Measurements from ENCODE around the gene STK32C.

Gene STK32C

GRCh38 chr10:132309471-132309865 lies 1.7 kb upstream of the STK32C start:
- H3K27ac ChIP-seq (ENCODE audit: low read length), result no peak overlapping the region
- peaks cover 14% of the 10 kb centered on the region; the same call in 1 of the 2 replicates for H3K27me3 ChIP-seq (ENCODE audit: control insufficient read depth, insufficient read depth, low read length)
- peaks cover 2% of the 10 kb centered on the region; the same call in 1 of the 2 replicates for H3K9me3 ChIP-seq (ENCODE audit: control insufficient read depth, insufficient read depth, low read length)
- no peak for DNase-seq (ENCODE audit: low read depth, low spot score)
- WGBS (ENCODE audit: insufficient coverage, insufficient read length), result no CpG with 5 or more reads among the region's 12 CpGs
- H3K4me3 ChIP-seq (ENCODE audit: low read length), result no peak overlapping the region
- H3K36me3 ChIP-seq (ENCODE audit: control insufficient read depth, insufficient read depth, low read length), result no peaks in the 10 kb centered on the region
- peaks cover 3% of the 10 kb centered on the region for H3K4me1 ChIP-seq (ENCODE audit: control insufficient read depth, insufficient read depth, low read length)

DNA sequence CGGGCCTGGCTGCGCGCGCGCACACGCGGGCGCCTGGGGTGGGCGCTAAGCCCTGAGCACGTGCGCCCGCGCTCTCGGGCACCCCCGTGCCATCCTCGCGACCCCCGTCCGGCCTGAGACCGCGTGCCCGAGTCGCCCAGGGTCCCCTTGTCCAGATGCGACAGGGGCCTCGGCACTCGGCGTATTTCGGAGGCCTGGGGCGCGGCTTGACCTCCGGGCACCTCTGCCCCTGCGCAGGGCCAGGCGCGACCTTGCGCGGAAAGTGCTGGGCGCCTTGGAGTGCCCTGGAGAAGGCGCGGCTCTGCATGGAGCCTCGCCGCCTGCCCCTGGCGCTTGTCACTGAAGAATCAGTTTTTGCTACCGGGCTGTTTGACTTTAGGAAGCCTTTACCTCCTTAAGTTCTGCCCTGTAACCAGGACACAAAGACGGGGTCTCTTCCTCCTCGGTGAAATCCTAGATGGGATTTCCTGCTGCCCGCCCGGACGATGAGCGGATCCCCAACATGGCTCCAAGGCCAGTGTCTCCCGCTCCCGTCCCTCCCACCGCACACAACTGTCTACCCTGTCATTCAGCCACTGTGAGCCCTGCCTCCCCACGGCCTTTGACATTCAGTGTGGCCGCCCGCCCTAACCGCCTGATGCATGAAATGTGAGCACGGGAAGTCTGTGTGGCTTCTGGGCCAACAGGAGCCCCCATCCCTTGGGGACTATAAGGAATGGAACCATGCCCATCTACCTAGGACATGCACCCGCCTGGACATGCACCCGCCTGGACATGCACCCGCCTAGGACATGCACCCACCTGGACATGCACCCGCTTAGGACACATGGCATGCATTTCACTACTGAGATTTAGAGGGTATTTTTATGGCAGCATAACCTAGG lies 1.1 kb upstream of the STK32C start:
- H3K36me3 ChIP-seq (ENCODE audit: control insufficient read depth, insufficient read depth, low read length), result no peaks in the 10 kb centered on the region
- H3K27ac ChIP-seq (ENCODE audit: low read length), result no peak overlapping the region
- WGBS (ENCODE audit: insufficient coverage, insufficient read length), result no CpG with 5 or more reads among the region's 61 CpGs
- peak overlapping the region; percentile 82; the same call in 1 of the 2 replicates for H3K4me3 ChIP-seq (ENCODE audit: low read length)
- H3K9me3 ChIP-seq (ENCODE audit: control insufficient read depth, insufficient read depth, low read length), result peaks cover 2% of the 10 kb centered on the region; the same call in 1 of the 2 replicates
- H3K27me3 ChIP-seq (ENCODE audit: control insufficient read depth, insufficient read depth, low read length), result peaks cover 14% of the 10 kb centered on the region; the same call in 1 of the 2 replicates
- DNase-seq (ENCODE audit: low read depth, low spot score), result no peak
- peaks cover 3% of the 10 kb centered on the region for H3K4me1 ChIP-seq (ENCODE audit: control insufficient read depth, insufficient read depth, low read length)

DNA sequence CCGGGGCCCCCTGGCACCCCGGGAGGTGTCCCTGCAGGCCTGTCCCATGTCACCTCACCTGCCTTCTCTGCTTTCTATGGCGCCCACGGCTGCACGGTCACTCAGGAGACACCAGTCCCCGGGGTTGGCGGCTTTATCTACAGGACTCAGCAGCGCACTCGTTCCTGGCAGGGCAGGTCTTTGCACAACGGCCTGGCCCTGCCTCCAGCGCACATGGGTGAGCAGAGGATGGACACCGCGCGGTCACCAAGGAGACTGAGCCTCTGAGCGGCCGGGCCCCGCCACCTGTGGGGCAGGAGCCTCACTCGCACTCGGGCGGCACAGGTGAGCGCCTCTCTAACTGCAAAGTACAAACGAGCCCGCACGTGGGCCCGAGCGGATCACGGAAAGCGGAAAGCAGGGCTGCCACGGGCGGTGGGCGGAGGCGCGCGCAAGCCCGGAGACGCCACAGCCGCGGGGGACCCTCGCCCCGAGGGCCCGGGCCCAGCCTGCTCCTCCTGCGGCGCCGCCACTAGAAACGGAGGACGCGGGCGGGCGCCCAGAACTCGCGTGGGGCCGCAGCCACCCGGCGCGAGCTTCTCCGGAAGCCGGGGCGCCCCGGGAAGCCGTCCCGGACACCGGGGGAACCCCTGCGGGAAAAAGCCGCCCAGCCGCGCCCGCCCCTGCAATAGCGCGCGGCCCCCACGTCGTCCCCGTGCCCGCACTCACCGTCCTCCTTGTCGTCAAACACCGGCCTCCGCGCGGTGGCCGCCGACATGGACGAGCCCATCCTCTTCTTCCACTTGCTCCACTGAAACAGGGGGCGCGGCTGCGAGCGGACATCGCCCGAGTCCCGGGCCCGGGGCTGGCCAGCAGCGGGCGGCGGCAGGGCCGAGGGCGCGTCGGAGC lies 642 bp downstream of the STK32C start:
- WGBS (ENCODE audit: insufficient coverage, insufficient read length), result no CpG with 5 or more reads among the region's 98 CpGs
- H3K9me3 ChIP-seq (ENCODE audit: control insufficient read depth, insufficient read depth, low read length), result peaks cover 2% of the 10 kb centered on the region; the same call in 1 of the 2 replicates
- no peak for DNase-seq (ENCODE audit: low read depth, low spot score)
- no peaks in the 10 kb centered on the region for H3K36me3 ChIP-seq (ENCODE audit: control insufficient read depth, insufficient read depth, low read length)
- H3K27me3 ChIP-seq (ENCODE audit: control insufficient read depth, insufficient read depth, low read length), result peaks cover 14% of the 10 kb centered on the region; the same call in 1 of the 2 replicates
- H3K4me1 ChIP-seq (ENCODE audit: control insufficient read depth, insufficient read depth, low read length), result peaks cover 3% of the 10 kb centered on the region
- H3K27ac ChIP-seq (ENCODE audit: low read length), result no peak overlapping the region
- H3K4me3 ChIP-seq (ENCODE audit: low read length), result peak overlapping the region; percentile 33; the same call in 1 of the 2 replicates

- no peak for DNase-seq (ENCODE audit: low read depth, low spot score)
- no peak overlapping the region for H3K4me3 ChIP-seq (ENCODE audit: low read length)
- no CpG with 5 or more reads among the region's 16 CpGs for WGBS (ENCODE audit: insufficient coverage, insufficient read length)
- H3K36me3 ChIP-seq (ENCODE audit: control insufficient read depth, insufficient read depth, low read length), result no peaks in the 10 kb centered on the region
- H3K9me3 ChIP-seq (ENCODE audit: control insufficient read depth, insufficient read depth, low read length), result peaks cover 2% of the 10 kb centered on the region; the same call in 1 of the 2 replicates
- no peak overlapping the region for H3K27ac ChIP-seq (ENCODE audit: low read length)
- H3K27me3 ChIP-seq (ENCODE audit: control insufficient read depth, insufficient read depth, low read length), result peaks cover 14% of the 10 kb centered on the region; the same call in 1 of the 2 replicates
- peaks cover 3% of the 10 kb centered on the region for H3K4me1 ChIP-seq (ENCODE audit: control insufficient read depth, insufficient read depth, low read length)
These were observed 1.4 kb downstream of the STK32C start for GRCh38 chr10:132306343-132306685.

DNA sequence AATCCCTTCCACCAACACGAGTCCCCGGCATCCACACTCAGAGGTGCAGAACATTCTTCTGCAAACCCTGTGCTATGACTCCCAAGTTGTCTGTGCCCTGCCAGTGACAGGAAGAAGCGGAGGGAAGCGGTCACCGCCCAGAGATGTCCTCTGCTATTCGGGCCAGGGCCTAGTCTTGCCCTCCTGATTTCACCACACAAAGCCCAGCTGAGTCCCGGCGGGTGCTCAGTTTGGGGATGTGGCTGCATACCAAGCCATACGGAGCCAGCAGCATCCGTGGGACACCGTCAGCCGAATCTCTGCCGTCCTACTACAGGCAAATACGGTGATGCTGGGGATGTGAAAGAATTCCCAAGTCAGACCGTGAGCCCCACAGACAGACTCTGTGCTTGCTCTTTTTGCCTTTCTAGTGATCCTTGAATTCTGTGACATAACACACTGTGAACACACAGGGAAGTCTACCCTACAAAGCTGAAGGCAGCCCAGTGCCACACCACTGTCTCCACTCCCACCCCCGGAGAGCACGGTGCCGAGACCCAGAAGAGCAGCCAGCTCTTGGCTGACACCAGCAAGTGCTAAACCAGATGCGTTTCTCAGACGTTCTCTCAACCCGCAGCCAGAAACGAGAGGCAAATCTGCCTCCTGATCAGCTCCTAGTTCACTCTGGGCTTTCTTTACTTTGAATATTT lies 2.0 kb downstream of the STK32C start:
- H3K36me3 ChIP-seq (ENCODE audit: control insufficient read depth, insufficient read depth, low read length), result no peaks in the 10 kb centered on the region
- peaks cover 14% of the 10 kb centered on the region; the same call in 1 of the 2 replicates for H3K27me3 ChIP-seq (ENCODE audit: control insufficient read depth, insufficient read depth, low read length)
- DNase-seq (ENCODE audit: low read depth, low spot score), result no peak
- no peak overlapping the region for H3K27ac ChIP-seq (ENCODE audit: low read length)
- H3K9me3 ChIP-seq (ENCODE audit: control insufficient read depth, insufficient read depth, low read length), result peaks cover 2% of the 10 kb centered on the region; the same call in 1 of the 2 replicates
- no CpG with 5 or more reads among the region's 22 CpGs for WGBS (ENCODE audit: insufficient coverage, insufficient read length)
- H3K4me1 ChIP-seq (ENCODE audit: control insufficient read depth, insufficient read depth, low read length), result peaks cover 3% of the 10 kb centered on the region
- no peak overlapping the region for H3K4me3 ChIP-seq (ENCODE audit: low read length)

GRCh38 chr10:132304756-132305509 lies 2.8 kb downstream of the STK32C start:
- no peaks in the 10 kb centered on the region for H3K36me3 ChIP-seq (ENCODE audit: control insufficient read depth, insufficient read depth, low read length)
- no peak overlapping the region for H3K4me3 ChIP-seq (ENCODE audit: low read length)
- peaks cover 2% of the 10 kb centered on the region; the same call in 1 of the 2 replicates for H3K9me3 ChIP-seq (ENCODE audit: control insufficient read depth, insufficient read depth, low read length)
- H3K27ac ChIP-seq (ENCODE audit: low read length), result no peak overlapping the region
- WGBS (ENCODE audit: insufficient coverage, insufficient read length), result no CpG with 5 or more reads among the region's 21 CpGs
- peaks cover 12% of the 10 kb centered on the region; the same call in 1 of the 2 replicates for H3K27me3 ChIP-seq (ENCODE audit: control insufficient read depth, insufficient read depth, low read length)
- H3K4me1 ChIP-seq (ENCODE audit: control insufficient read depth, insufficient read depth, low read length), result peaks cover 3% of the 10 kb centered on the region
- no peak for DNase-seq (ENCODE audit: low read depth, low spot score)

DNA sequence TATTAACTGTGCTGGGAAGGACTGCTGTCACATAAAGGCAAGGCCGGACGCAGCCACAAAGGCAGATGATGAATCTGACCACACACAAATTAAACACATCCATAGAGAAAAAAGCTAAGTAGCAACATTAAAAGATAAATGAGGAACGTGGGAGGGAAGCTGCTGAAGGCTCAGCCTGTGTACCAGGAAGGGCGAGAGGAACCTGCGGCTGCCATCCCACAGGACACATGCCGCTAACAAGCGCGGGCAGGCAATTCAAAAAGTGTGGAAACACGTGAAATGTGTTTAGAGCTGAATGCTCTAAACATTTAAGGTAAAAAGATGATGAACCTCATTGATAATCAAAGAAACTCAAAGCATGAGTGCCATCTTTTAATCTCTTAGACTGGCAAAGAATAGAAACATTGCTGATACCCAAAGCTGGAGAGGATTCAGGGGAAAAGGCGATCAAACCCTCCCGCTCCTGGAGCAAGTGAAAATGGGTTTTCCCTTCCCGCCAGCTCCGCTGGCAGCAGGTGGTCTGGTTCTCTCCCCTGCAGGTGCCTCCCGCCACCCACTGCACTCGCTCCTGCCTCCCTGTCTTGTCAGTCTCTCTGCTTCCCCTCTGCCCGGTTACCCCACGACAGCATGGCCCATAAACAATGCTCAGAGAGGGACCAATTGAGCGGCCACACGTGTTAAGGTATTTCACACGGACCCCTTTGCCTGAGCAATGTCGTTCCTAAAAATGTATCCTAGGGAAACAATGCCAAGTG lies 4.2 kb downstream of the STK32C start:
- Histone ChIP-seq H3K27ac (ENCODE audit: low read length) (no peak overlapping the region), H3K27me3 (ENCODE audit: control insufficient read depth, insufficient read depth, low read length) (peaks cover 2% of the 10 kb centered on the region; the same call in 1 of the 2 replicates)
- WGBS (ENCODE audit: insufficient coverage, insufficient read length), result no CpG with 5 or more reads among the region's 21 CpGs

GRCh38 chr10:132302421-132303310 lies 5.1 kb downstream of the STK32C start:
- Histone ChIP-seq H3K4me3 (ENCODE audit: low read length) (no peak overlapping the region), H3K27me3 (ENCODE audit: control insufficient read depth, insufficient read depth, low read length) (peaks cover 2% of the 10 kb centered on the region; the same call in 1 of the 2 replicates), H3K4me1 (ENCODE audit: control insufficient read depth, insufficient read depth, low read length) (peaks cover 5% of the 10 kb centered on the region; the same call in 1 of the 2 replicates), H3K27ac (ENCODE audit: low read length) (no peak overlapping the region), H3K36me3 (ENCODE audit: control insufficient read depth, insufficient read depth, low read length) (no peaks in the 10 kb centered on the region), H3K9me3 (ENCODE audit: control insufficient read depth, insufficient read depth, low read length) (peaks cover 2% of the 10 kb centered on the region; the same call in 1 of the 2 replicates)
- no CpG with 5 or more reads among the region's 29 CpGs for WGBS (ENCODE audit: insufficient coverage, insufficient read length)
- no peak for DNase-seq (ENCODE audit: low read depth, low spot score)

More for the DNA sequence above, 4.2 kb downstream of the STK32C start:
- H3K9me3 ChIP-seq (ENCODE audit: control insufficient read depth, insufficient read depth, low read length), result peaks cover 2% of the 10 kb centered on the region; the same call in 1 of the 2 replicates
- H3K4me3 ChIP-seq (ENCODE audit: low read length), result no peak overlapping the region
- DNase-seq (ENCODE audit: low read depth, low spot score), result no peak
- H3K4me1 ChIP-seq (ENCODE audit: control insufficient read depth, insufficient read depth, low read length), result peaks cover 1% of the 10 kb centered on the region; the same call in 1 of the 2 replicates
- H3K36me3 ChIP-seq (ENCODE audit: control insufficient read depth, insufficient read depth, low read length), result no peaks in the 10 kb centered on the region
